ENCODE measurements around the gene TPGS1.

TPGS1 gene

GRCh38 chr19:495402-496111 lies 11.7 kb upstream of the TPGS1 start:
- DNase-seq (ENCODE audit: low read depth): no peak

DNA sequence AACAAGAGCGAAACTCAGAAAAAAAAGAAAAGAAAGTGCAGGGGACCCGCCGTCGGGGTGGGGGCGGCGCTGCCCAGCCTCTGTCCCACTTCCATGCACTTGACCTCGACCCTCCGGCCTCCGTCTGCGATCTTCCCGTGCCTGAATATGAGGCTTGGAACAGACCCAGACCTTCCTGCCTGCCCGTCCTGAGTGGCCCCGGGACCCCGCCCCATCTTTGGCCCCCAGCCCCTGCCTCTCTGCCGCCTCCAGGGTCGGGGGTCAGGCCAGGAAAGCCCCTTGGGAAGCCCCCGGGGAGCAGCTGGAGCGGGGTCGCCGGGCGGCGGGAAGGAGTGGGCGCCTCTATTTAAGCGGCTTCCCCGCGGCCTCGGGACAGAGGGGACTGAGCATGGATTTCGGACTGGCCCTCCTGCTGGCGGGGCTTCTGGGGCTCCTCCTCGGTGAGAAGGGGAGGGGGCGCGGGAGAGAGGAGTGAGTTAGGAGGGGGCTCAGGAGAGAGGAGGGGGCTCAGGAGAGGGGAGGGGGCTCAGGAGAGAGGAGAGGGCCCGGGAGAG lies 11.1 kb upstream of the TPGS1 start, which contains the start of gene MADCAM1:
Gene MADCAM1 (plus strand): TSS at position 375 of the 554 bp plus-strand sequence. CDS start 14 bp downstream, at position 389.
- no peak for DNase-seq (ENCODE audit: low read depth)

GRCh38 chr19:496986-497385 lies 10.3 kb upstream of the TPGS1 start:
- DNase-seq (ENCODE audit: low read depth): no peak

- DNase-seq (ENCODE audit: low read depth): no peak
Measured at GRCh38 chr19:497491-497868, 9.8 kb upstream of the TPGS1 start.

- no peak for DNase-seq (ENCODE audit: low read depth)
Measured at GRCh38 chr19:497869-498510, 9.3 kb upstream of the TPGS1 start.

GRCh38 chr19:498511-498891 lies 8.8 kb upstream of the TPGS1 start:
- DNase-seq (ENCODE audit: low read depth): no peak

DNA sequence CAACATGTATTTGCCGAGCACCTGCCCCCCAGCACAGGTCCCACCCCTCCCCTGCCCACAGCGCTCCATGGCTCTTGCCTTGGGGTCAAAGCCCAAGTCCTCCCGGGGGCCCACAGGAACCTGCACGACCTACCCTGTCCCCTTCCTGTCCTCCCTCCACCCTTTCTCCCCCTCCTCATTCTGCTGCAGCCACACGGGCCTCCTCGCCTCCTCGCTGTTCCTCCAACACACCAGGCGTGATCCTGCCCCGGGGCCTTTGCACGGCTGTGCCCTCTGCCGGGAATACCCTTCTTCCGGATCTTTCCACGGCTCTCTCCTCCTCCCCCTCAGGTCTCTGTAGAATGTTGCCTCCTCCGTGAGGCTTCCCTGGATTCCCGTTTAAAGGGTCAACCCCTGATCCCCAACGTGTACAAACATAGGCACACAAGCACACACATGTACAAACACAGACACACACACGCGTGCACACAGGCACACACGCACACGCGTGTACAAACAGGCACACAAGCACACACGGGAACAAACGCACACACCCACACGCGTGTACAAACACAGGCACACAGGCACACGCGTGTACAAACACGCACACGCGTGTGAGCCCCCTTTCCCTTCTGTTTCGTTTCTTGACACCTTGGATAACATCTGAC lies 8.2 kb upstream of the TPGS1 start:
- DNase-seq (ENCODE audit: low read depth): no peak

GRCh38 chr19:501646-502045 lies 5.7 kb upstream of the TPGS1 start:
- no peak for DNase-seq (ENCODE audit: low read depth)

- no peak for DNase-seq (ENCODE audit: low read depth)
Measured at GRCh38 chr19:504616-505015, 2.7 kb upstream of the TPGS1 start.

DNA sequence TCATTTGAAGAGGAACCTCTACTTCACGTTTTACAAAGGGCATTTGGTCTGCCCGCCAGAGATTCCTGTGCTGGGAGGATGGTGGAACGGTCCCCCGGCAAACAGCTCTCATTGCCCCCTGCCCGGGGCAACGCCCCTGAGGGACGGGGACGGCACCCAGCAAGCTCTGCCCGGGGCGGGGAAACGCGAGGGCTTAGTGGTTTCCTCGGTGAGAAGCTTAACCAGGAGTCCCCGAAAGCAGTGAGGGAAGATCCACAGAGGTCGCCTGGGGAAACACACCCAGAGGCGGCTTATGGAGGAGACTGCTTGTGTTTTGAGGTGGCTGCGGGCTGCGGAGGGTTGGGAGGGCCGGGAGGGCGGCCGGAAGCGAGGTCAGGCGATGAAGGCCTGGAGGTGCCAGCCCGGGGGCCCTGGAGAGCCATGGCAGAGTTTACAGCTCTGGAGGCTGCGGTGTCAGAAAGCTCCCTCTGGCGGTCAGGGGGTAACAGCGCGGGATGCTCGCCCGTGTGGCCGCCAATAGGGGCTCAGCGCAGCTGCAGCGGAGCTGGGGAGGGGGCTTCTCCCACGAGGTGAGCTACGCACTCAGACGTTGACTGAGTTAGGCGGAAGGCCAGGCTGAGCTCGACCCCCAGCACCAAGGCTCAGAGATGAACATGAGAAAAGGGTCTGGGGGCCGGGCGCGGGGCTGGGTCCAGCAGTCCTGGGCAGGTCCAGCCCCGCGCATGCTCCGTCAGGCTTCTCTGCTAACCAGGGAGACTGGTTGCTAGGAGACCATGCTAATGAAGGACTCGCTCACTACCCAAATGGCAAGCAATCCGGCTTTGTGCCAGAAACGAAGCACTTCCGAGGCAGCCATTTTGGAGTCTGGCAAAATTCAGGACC lies 652 bp upstream of the TPGS1 start:
- DNase-seq (ENCODE audit: low read depth): peak; percentile 84

DNA sequence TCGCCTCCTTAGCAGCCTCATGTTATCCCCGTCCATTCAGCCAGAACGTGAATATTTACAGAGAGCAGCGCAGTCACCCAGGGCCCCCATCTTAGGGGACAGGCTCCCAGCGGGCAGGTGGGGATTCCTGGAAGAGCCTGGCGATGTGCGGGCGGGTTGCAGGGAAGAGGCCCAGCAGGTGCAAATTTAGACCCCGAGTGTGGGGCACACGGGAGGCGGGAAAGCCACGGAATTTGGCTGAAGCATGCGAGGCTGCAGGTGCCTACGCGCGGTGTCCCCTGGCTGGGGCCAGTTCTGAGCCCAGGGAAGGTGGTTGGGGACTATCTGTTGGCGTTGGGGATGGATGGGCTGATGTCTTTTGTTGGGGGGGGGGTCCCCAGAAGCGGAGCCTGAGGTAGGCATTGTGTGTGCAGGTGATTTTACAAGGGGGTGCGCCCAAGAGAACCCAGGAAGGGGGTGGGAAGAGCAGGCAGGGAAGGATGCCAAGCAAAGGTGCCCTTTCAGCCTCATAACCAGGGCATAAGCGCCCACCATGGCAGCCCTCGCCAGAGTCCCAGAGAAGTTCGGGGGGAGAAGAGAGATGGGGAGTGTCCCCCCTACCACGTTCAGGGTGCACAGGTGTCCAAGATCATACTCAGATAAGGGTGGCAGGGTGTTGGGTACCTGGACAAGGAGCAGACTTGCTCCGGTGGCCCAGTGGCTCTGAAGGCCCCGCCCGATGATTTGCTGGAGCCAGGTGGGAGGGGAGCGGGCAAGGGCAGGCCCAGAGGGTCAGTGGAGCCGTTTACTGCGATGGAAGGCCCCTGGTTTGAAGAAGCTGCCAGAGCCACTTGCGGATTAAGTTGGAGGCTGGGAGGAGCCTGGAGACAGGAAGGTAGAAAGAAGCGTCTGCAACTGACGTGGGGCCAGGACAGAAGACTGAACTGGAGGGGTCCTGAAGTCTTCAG lies 1.2 kb downstream of the TPGS1 start:
- no peak for DNase-seq (ENCODE audit: low read depth)

- DNase-seq (ENCODE audit: low read depth): peak; percentile 86
Measured at GRCh38 chr19:510606-511100, 3.4 kb downstream of the TPGS1 start.

GRCh38 chr19:511101-511851 lies 4.0 kb downstream of the TPGS1 start:
- peak; percentile 57 for DNase-seq (ENCODE audit: low read depth)

DNA sequence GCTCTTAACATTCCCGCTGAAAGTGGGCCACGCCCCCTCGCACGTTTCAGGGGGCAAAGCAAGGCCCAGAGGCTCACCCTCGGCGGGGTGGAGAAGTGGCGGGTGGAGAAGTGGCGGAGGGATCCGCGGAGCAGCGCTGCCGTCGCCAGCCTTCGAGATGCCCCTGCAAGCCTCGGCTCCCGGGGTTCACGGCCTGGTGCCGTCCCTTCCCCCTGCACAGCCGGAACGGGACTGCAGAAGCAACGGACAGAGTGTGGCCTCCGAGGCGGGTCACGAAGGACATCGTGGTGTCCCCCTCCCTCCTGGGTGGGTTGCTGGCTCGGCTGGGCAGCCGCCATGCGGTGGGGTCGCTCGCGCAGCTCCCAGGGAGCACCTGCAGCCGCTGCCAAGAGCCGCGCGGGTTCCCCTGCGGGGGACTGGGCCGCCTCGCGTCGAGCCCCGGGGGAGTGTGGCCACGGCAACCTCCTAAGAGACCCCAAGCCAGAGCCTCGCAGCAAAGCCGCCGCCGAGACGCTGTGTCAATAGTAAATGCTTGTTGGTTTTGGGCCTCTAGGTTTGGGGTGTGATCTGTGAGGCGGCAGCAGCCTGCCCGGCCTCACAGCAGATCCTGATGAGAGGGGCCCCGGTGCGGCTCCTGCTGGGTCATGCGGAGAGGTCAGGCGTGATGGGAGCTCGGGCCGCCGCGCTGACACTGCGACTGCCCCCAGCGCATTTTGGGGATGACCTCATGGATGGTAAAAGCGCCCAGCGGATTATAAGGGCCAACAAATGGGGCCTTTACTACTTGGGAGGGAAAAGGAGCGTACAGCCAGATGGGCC lies 5.5 kb downstream of the TPGS1 start:
- DNase-seq (ENCODE audit: low read depth): no peak

DNA sequence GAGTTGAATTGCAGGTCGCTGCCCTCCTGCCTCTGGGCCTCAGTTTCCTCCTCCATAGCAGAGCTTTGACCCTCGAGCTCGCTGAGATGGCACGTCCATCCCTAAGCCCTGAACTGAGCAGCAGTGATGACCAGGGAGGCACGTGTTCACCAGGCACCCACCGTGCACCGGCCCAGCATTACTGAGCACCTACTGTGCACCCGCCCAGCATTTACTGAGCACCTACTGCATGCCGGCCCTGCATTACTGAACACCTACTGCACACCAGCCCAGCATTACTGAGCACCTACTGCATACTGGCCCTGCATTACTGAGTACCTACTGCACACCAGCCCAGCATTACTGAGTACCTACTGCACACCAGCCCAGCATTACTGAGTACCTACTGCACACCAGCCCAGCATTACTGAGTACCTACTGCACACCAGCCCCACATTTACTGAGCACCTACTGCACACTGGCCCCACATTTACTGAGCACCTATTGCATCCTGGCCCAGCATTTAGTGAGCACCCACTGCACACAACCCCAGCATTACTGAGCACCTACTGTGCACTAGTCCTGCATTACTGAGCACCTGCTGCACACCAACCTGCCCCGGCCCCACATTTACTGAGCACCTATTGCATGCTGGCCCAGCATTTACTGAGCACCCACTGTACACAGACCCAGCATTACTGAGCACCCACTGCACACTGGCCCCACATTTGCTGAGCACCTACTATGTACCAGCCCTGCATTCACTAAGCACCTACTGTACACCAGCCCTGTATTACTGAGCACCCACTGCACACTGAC lies 6.3 kb downstream of the TPGS1 start:
- DNase-seq (ENCODE audit: low read depth): no peak

DNA sequence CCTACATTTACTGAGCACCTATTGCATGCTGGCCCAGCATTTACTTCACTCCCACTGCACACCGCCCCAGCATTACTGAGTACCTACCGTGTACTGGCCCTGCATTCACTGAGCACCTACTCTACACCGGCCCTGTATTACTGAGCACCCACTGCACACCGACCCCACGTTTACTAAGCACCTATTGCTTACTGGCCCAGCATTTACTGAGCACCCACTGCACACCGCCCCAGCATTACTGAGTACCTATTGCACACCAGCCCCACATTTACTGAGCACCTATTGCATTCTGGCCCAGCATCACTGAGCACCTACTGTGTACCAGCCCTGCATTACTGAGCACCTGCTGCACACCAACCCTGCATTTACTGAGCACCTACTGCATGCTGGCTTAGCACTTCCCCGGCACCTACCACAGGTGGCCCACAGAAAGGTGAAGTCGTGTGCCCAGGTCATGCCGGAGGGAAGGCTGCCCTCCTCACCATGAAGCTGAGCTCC lies 6.9 kb downstream of the TPGS1 start:
- no peak for DNase-seq (ENCODE audit: low read depth)

DNA sequence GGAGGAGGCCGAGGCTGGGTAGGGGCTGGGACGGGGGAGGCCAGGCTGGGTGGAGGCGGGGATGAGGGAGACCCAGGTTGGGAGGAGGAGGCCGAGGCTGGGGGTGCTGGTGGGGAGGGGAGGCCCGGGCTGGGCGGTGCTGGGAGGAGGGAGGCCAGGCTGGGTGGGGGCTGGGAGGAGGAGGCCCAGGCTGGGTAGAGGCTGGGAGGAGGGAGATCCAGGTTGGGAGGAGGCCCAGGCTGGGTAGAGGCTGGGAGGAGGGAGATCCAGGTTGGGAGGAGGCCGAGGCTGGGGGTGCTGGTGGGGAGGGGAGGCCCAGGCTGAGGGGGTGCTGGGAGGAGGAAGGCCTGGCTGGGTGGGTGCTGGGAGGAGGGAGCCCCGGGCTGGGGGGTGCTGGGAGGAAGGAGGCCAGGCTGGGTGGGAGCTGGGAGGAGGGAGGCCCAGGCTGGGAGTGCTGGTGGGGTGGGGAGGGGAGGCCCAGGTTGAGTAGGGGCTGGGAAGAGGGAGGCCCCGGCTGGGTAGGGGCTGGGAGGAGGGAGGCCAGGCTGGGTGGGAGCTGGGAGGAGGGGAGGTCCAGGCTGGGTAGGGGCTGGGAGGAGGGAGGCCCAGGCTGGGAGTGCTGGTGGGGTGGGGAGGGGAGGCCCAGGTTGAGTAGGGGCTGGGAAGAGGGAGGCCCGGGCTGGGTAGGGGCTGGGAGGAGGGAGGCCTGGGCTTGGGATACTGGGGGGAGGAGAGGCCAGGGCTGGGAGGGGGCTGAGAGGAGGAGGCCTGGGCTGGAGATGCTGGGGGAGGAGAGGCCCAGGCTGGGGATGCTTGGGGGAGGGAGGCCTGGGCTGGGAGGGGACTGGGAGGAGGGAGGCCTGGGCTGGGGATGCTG lies 10.7 kb downstream of the TPGS1 start:
- DNase-seq (ENCODE audit: low read depth): no peak

Measured in stimulated activated CD8-positive, alpha-beta memory T cell treated with anti-CD3 and anti-CD28 coated beads, Interleukin-15, amount 100 ng/mL, for 1 hour (primary cell).